ENCODE results near the gene EOLA1. TPM values are rescaled to one million over a fixed set of nuclear protein-coding genes. Genes with fewer than 3 reads are reported as not detected.
"Not testable (repeated sequence)": the region's sequence is repeated elsewhere in the genome, so short reads cannot be mapped to it uniquely, and the experiment has no call there.

Gene EOLA1
- total RNA-seq, 4 donors from 2014 or later: 5.7 to 10.9 (median 8.7) TPM

GRCh38 chrX:149551939-149552248 lies 11.1 kb downstream of the EOLA1 start:
- no CpG with 5 or more reads among the region's 6 CpGs for WGBS
- not testable (repeated sequence) for H3K36me3 ChIP-seq; DNase-seq (ENCODE audit: low spot score in 2 of 2)

GRCh38 chrX:149555251-149555650 lies 14.4 kb downstream of the EOLA1 start:
- WGBS: no CpG with 5 or more reads among the region's 4 CpGs
- not testable (repeated sequence) for H3K4me1 ChIP-seq; H3K9me3 ChIP-seq; H3K27ac ChIP-seq; H3K4me3 ChIP-seq; H3K36me3 ChIP-seq; H3K27me3 ChIP-seq; DNase-seq (ENCODE audit: low spot score in 2 of 2)

More at GRCh38 chrX:149551939-149552248, 11.1 kb downstream of the EOLA1 start:
- not testable (repeated sequence) for H3K9me3 ChIP-seq, H3K4me1 ChIP-seq, H3K27ac ChIP-seq, H3K27me3 ChIP-seq, H3K4me3 ChIP-seq

GRCh38 chrX:149563359-149563758 lies 22.5 kb downstream of the EOLA1 start:
- Histone ChIP-seq H3K4me3 (no peak overlapping the region), H3K9me3 (no peaks in the 10 kb centered on the region), H3K27me3 (no peaks in the 10 kb centered on the region), H3K36me3 (no peaks in the 10 kb centered on the region), H3K4me1 (no peaks in the 10 kb centered on the region), H3K27ac (no peak overlapping the region)
- no peak for DNase-seq (ENCODE audit: low spot score in 2 of 2)
- WGBS: 89% methylated on average over 4 of the region's 4 CpGs
- TF ChIP-seq POLR2A (IDR thresholded peaks at IDR 0.05) (no peak), POLR2AphosphoS5 (IDR thresholded peaks at IDR 0.05) (no peak), CTCF (IDR thresholded peaks at IDR 0.05) (no peak), EP300 (IDR thresholded peaks at IDR 0.05) (no peak)

- H3K27ac ChIP-seq: no peak overlapping the region
- no peaks in the 10 kb centered on the region for H3K27me3 ChIP-seq
- no peaks in the 10 kb centered on the region for H3K36me3 ChIP-seq
- 77% methylated on average over 6 of the region's 7 CpGs for WGBS
- no peak for DNase-seq (ENCODE audit: low spot score in 2 of 2)
- no peaks in the 10 kb centered on the region for H3K4me1 ChIP-seq
- TF ChIP-seq EP300 (IDR thresholded peaks at IDR 0.05): no peak
- no peak overlapping the region for H3K4me3 ChIP-seq
- no peaks in the 10 kb centered on the region for H3K9me3 ChIP-seq
Observed at GRCh38 chrX:149567621-149568417, 27.0 kb downstream of the EOLA1 start.

- Histone ChIP-seq H3K9me3 (no peaks in the 10 kb centered on the region), H3K27me3 (no peaks in the 10 kb centered on the region), H3K36me3 (no peaks in the 10 kb centered on the region), H3K4me3 (no peak overlapping the region), H3K27ac (no peak overlapping the region), H3K4me1 (no peaks in the 10 kb centered on the region)
- no peak for DNase-seq (ENCODE audit: low spot score in 2 of 2)
- no peak for TF ChIP-seq POLR2AphosphoS5 (IDR thresholded peaks at IDR 0.05)
- TF ChIP-seq CTCF (IDR thresholded peaks at IDR 0.05): no peak
- no peak for TF ChIP-seq EP300 (IDR thresholded peaks at IDR 0.05)
- TF ChIP-seq POLR2A (IDR thresholded peaks at IDR 0.05): no peak
- 68% methylated on average over 5 of the region's 5 CpGs for WGBS
Observed at GRCh38 chrX:149568701-149569296, 28.0 kb downstream of the EOLA1 start.

GRCh38 chrX:149569770-149570169 lies 29.0 kb downstream of the EOLA1 start:
- Histone ChIP-seq H3K4me3 (no peak overlapping the region), H3K27me3 (no peaks in the 10 kb centered on the region), H3K9me3 (no peaks in the 10 kb centered on the region), H3K27ac (no peak overlapping the region), H3K4me1 (no peaks in the 10 kb centered on the region), H3K36me3 (no peaks in the 10 kb centered on the region)
- TF ChIP-seq CTCF (IDR thresholded peaks at IDR 0.05): no peak
- no peak for TF ChIP-seq POLR2AphosphoS5 (IDR thresholded peaks at IDR 0.05)
- no peak for TF ChIP-seq EP300 (IDR thresholded peaks at IDR 0.05)
- TF ChIP-seq POLR2A (IDR thresholded peaks at IDR 0.05): no peak
- no peak for DNase-seq (ENCODE audit: low spot score in 2 of 2)
- WGBS: 64% methylated on average over 2 of the region's 2 CpGs

Measured in suprapubic skin (tissue), 4 donors.